SU-DHL-6 (cell line): ENCODE measurements around the gene ENKD1.

Experiments used
- H2AFZ ChIP-seq: fragments of 200-600 bp; sonication (generic); 2 replicates; pipeline ENCODE4 v1.6.1; 2014; ENCODE audit warnings: low read depth, mild to moderate bottlenecking, moderate library complexity, mixed read lengths, antibody characterized with exemption, low read length; ENCODE audit not compliant: severe bottlenecking
- H3F3A ChIP-seq: fragments of 200-600 bp; shearing (Covaris generic); 2 replicates; pipeline ENCODE4 v1.6.0; 2016; ENCODE audit warnings: antibody characterized with exemption, mild to moderate bottlenecking; ENCODE audit not compliant: insufficient read depth
- H3K27ac ChIP-seq: fragments of 200-600 bp; sonication (generic); 2 replicates; pipeline ENCODE4 v1.5.1; 2016; ENCODE audit warnings: low read depth, mild to moderate bottlenecking, low read length, moderate library complexity, mixed read lengths
- H3K27me3 ChIP-seq: fragments of 200-600 bp; sonication (generic), shearing (Covaris generic); 2 replicates; pipeline ENCODE4 v1.6.0; 2014; ENCODE audit warnings: mild to moderate bottlenecking, low read length
- H3K36me3 ChIP-seq: fragments of 200-600 bp; sonication (generic); 2 replicates; pipeline ENCODE4 v1.6.1; 2014; ENCODE audit warnings: mild to moderate bottlenecking, low read length, mixed read lengths
- H3K4me2 ChIP-seq: fragments of 300-600, 200-600 bp; shearing (Covaris generic), sonication (generic); 2 replicates; pipeline ENCODE4 v1.6.0; 2014; ENCODE audit warnings: low read length, low read depth, mild to moderate bottlenecking; ENCODE audit not compliant: poor library complexity, severe bottlenecking
- H3K4me3 ChIP-seq: fragments of 200-600 bp; sonication (generic); 2 replicates; pipeline ENCODE4 v1.5.1; 2014; ENCODE audit warnings: antibody characterized with exemption, low read length, mild to moderate bottlenecking, mixed read lengths; ENCODE audit not compliant: insufficient read depth, poor library complexity, severe bottlenecking
- H3K79me2 ChIP-seq: fragments of 200-600 bp; sonication (generic); 2 replicates; pipeline ENCODE4 v1.6.1; 2014; ENCODE audit warnings: mild to moderate bottlenecking, low read length, moderate library complexity; ENCODE audit not compliant: insufficient read depth
- H3K9ac ChIP-seq: fragments of 200-600 bp; sonication (generic); 2 replicates; pipeline ENCODE4 v1.7.0; 2014; ENCODE audit warnings: mild to moderate bottlenecking, low read length
- H3K9me2 ChIP-seq: fragments of 200-600 bp; sonication (generic); replicated peaks from 2 replicates; pipeline ENCODE4 v1.6.1; 2014; ENCODE audit warnings: low read length; ENCODE audit not compliant: insufficient read depth
- H3K9me3 ChIP-seq: fragments of 200-600 bp; sonication (generic); 2 replicates; pipeline ENCODE4 v1.6.1; 2014; ENCODE audit warnings: low read length, mixed read lengths; ENCODE audit not compliant: insufficient read depth
- H4K20me1 ChIP-seq: fragments of 200-600 bp; sonication (generic); 2 replicates; pipeline ENCODE4 v1.6.1; 2014; ENCODE audit warnings: low read depth, mild to moderate bottlenecking, antibody characterized with exemption, low read length, moderate library complexity, mixed read lengths
- EZH2phosphoT487 ChIP-seq: fragments of 200-600 bp; sonication (generic), shearing (Covaris generic); conservative IDR thresholded peaks from 2 replicates; pipeline ENCODE4 v1.6.1; 2018; ENCODE audit warnings: mild to moderate bottlenecking, antibody characterized with exemption, low read length, moderate library complexity, mixed read lengths
- TF ChIP-seq, protein P1 (sequence below): fragments of 200-600 bp; sonication (generic); IDR thresholded peaks from one replicate; pipeline ENCODE4 v1.5.1; 2017; ENCODE audit warnings: antibody characterized with exemption, mild to moderate bottlenecking, low read length, moderate library complexity; ENCODE audit not compliant: insufficient read depth, poor library complexity, severe bottlenecking

Gene ENKD1

DNA sequence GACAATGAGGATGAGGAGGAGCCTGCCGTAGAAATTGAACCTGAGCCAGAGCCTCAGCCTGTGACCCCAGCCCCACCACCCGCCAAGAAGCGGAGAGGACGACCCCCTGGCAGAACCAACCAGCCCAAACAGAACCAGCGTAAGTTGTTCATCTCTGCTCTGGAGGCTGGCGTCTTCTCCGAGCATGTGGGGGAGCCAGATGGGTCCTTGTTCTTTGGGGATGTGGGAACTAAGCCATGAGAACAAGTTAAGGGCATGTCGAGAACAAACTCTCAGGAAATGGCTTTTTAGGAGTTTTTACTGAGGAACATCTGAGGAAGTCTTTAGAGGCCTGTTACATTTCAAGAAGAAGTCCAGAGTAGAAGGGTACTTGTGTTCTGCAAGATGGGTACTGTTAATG is 29.8 kb downstream of the ENKD1 start:
- no peak for TF ChIP-seq EZH2phosphoT487
- TF ChIP-seq, protein P1, sequence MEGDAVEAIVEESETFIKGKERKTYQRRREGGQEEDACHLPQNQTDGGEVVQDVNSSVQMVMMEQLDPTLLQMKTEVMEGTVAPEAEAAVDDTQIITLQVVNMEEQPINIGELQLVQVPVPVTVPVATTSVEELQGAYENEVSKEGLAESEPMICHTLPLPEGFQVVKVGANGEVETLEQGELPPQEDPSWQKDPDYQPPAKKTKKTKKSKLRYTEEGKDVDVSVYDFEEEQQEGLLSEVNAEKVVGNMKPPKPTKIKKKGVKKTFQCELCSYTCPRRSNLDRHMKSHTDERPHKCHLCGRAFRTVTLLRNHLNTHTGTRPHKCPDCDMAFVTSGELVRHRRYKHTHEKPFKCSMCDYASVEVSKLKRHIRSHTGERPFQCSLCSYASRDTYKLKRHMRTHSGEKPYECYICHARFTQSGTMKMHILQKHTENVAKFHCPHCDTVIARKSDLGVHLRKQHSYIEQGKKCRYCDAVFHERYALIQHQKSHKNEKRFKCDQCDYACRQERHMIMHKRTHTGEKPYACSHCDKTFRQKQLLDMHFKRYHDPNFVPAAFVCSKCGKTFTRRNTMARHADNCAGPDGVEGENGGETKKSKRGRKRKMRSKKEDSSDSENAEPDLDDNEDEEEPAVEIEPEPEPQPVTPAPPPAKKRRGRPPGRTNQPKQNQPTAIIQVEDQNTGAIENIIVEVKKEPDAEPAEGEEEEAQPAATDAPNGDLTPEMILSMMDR, result no peak
- Histone ChIP-seq H3K27me3 (no peaks in the 10 kb centered on the region), H3K9me2 (no peaks in the 10 kb centered on the region), H3F3A (peaks cover 8% of the 10 kb centered on the region), H4K20me1 (no peaks in the 10 kb centered on the region), H3K4me2 (no peak overlapping the region), H3K36me3 (peaks cover 30% of the 10 kb centered on the region), H3K27ac (no peak overlapping the region), H3K9me3 (no peaks in the 10 kb centered on the region), H3K9ac (no peak overlapping the region), H2AFZ (no peak overlapping the region), H3K4me3 (no peak overlapping the region), H3K79me2 (no peaks in the 10 kb centered on the region)

DNA sequence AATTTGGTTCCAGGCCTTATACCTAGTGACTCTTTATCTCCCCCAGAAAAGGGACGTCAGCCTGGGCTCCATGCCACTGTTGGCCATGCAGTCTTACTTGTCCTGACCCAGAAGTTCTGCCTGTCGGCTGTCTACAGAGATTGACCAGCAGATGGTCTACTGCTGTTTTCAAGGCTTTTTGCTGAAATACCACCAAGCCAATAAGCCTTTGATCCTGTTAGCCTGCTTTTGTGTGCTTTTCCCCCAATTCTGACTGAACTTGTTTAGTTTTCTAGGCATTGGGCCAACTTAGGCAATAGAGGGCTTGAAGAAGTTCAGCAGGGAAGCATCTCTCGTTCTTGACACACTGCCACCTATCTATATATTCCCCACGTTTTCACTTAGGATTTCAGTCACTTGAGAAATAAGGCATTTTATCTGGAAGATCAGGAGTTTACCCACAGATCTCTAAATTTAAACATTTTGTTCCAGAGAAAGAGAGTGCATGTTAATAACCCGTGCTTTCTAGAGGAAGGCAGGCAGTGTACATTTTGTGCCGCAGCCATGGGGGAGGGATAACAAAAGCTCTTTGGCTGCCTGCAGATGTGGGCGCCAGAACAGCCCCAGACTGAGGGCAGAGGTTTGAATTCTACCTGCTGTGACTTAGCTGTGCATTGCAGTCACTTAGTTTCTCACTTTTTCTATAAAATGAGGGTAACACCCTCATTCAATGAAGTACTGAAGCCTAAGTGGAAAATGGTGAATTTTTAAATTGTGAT is 34.0 kb downstream of the ENKD1 start:
- no peak overlapping the region for H3K4me2 ChIP-seq
- no peaks in the 10 kb centered on the region for H3F3A ChIP-seq
- no peaks in the 10 kb centered on the region for H3K79me2 ChIP-seq
- no peaks in the 10 kb centered on the region for H4K20me1 ChIP-seq
- no peak for TF ChIP-seq EZH2phosphoT487
- TF ChIP-seq, protein P1, result no peak
- no peak overlapping the region for H3K9ac ChIP-seq
- no peaks in the 10 kb centered on the region for H3K9me3 ChIP-seq
- H2AFZ ChIP-seq, result no peak overlapping the region
- no peak overlapping the region for H3K27ac ChIP-seq
- no peaks in the 10 kb centered on the region for H3K27me3 ChIP-seq
- no peaks in the 10 kb centered on the region for H3K9me2 ChIP-seq
- no peak overlapping the region for H3K4me3 ChIP-seq
- H3K36me3 ChIP-seq, result peaks cover 25% of the 10 kb centered on the region; the same call in 1 of the 2 replicates

DNA sequence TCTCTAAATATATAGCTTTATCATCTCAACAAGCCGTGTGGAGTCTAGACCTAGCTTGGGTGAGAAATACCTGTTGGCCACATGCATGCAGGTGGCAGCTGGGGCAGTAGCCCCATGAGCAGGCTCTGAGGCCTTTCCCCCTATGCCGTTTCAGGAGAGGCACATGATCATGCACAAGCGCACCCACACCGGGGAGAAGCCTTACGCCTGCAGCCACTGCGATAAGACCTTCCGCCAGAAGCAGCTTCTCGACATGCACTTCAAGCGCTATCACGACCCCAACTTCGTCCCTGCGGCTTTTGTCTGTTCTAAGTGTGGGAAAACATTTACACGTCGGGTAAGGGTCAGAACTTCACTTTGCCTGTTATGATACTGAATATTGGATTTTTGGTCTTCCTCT is 38.3 kb downstream of the ENKD1 start:
- Histone ChIP-seq H3K4me3 (no peak overlapping the region), H3K27me3 (no peaks in the 10 kb centered on the region), H3K4me2 (no peak overlapping the region), H3K27ac (no peak overlapping the region), H3K9me2 (no peaks in the 10 kb centered on the region), H3K36me3 (peaks cover 26% of the 10 kb centered on the region), H4K20me1 (no peaks in the 10 kb centered on the region), H3K9me3 (no peaks in the 10 kb centered on the region), H3K79me2 (no peaks in the 10 kb centered on the region), H2AFZ (no peak overlapping the region), H3F3A (no peaks in the 10 kb centered on the region), H3K9ac (no peak overlapping the region)
- TF ChIP-seq, protein P1, result no peak
- TF ChIP-seq EZH2phosphoT487, result no peak
